ENCODE data around the gene CHST8.

- no peak for TF ChIP-seq HMGXB4 (CRISPR knock-in tag; IDR thresholded peaks at IDR 0.05)
- TF ChIP-seq, protein P1, sequence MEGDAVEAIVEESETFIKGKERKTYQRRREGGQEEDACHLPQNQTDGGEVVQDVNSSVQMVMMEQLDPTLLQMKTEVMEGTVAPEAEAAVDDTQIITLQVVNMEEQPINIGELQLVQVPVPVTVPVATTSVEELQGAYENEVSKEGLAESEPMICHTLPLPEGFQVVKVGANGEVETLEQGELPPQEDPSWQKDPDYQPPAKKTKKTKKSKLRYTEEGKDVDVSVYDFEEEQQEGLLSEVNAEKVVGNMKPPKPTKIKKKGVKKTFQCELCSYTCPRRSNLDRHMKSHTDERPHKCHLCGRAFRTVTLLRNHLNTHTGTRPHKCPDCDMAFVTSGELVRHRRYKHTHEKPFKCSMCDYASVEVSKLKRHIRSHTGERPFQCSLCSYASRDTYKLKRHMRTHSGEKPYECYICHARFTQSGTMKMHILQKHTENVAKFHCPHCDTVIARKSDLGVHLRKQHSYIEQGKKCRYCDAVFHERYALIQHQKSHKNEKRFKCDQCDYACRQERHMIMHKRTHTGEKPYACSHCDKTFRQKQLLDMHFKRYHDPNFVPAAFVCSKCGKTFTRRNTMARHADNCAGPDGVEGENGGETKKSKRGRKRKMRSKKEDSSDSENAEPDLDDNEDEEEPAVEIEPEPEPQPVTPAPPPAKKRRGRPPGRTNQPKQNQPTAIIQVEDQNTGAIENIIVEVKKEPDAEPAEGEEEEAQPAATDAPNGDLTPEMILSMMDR (IDR thresholded peaks at IDR 0.05): no peak
- no peak for TF ChIP-seq ZNF416 (CRISPR knock-in tag; IDR thresholded peaks at IDR 0.05)
- no peak for TF ChIP-seq CREB1 (CRISPR knock-in tag; IDR thresholded peaks at IDR 0.05)
- TF ChIP-seq MAX (CRISPR knock-in tag; IDR thresholded peaks at IDR 0.05): no peak
- TF ChIP-seq USF2 (CRISPR knock-in tag; IDR thresholded peaks at IDR 0.05): no peak
- no peak for TF ChIP-seq E2F4 (CRISPR knock-in tag; IDR thresholded peaks at IDR 0.05; ENCODE audit: borderline replicate concordance, low read depth)
Observed at GRCh38 chr19:33673996-33674625, 52.4 kb downstream of the CHST8 start.

All from WTC11 (cell line).